WTC11 (cell line): ENCODE data around the gene USP10. TPM values are rescaled to one million over a fixed set of nuclear protein-coding genes. Genes with fewer than 3 reads are reported as not detected.
A peak's percentile ranks its signal among the peaks of the same experiment; 100 is the strongest.

Experiments used
- ATAC-seq: fragments of 200-7000 bp; cut with Tn5 transposase; 2 replicates; pipeline ENCODE4 v1.10.0; 2021; ENCODE audit warnings: mild to moderate bottlenecking, moderate library complexity
- CTCF ChIA-PET: fragments of 300-600 bp; sonication (Branson Sonifier 250); formaldehyde crosslinking; loops from one replicate; lab custom pipeline; 2021; ENCODE audit warnings: antibody characterized with exemption; lab: Charles Lee
- POLR2A ChIA-PET: fragments of 350-600 bp; sonication (Branson Sonifier 250); formaldehyde crosslinking; loops from one replicate; lab custom pipeline; 2021; ENCODE audit warnings: antibody characterized with exemption; lab: Charles Lee
- DNase-seq: peaks from one replicate; pipeline ENCODE4 v3.0.0; 2021; ENCODE audit warnings: low spot score
- H3K27ac Mint-ChIP-seq: 2 replicates; pipeline ENCODE4 v1.8.0; 2021; ENCODE audit warnings: mixed read lengths
- H3K27me3 Mint-ChIP-seq: 2 replicates; pipeline ENCODE4 v1.8.0; 2021; ENCODE audit warnings: low read depth, mild to moderate bottlenecking, moderate library complexity, mixed read lengths
- H3K36me3 Mint-ChIP-seq: 2 replicates; pipeline ENCODE4 v1.8.0; 2021; ENCODE audit warnings: mixed read lengths
- H3K4me1 Mint-ChIP-seq: 2 replicates; pipeline ENCODE4 v1.8.0; 2022; ENCODE audit warnings: mixed read lengths
- H3K4me3 Mint-ChIP-seq: 2 replicates; pipeline ENCODE4 v1.8.0; 2021; ENCODE audit warnings: mild to moderate bottlenecking, moderate library complexity, mixed read lengths
- H3K9me3 Mint-ChIP-seq: 2 replicates; pipeline ENCODE4 v1.8.0; 2021; ENCODE audit warnings: mixed read lengths
- FOXJ3 ChIP-seq: sonication (generic); formaldehyde crosslinking; IDR thresholded peaks from 2 replicates; pipeline ENCODE4 v1.9.0; 2021; ENCODE audit warnings: missing genetic modification reagents, mild to moderate bottlenecking, borderline replicate concordance
- FOXP1 ChIP-seq: sonication (generic); formaldehyde crosslinking; IDR thresholded peaks from 2 replicates; pipeline ENCODE4 v1.8.0; 2022; ENCODE audit warnings: missing genetic modification reagents, mild to moderate bottlenecking, moderate library complexity, borderline replicate concordance
- GTF2I ChIP-seq: fragments of 250-450 bp; sonication (Bioruptor Pico); conservative IDR thresholded peaks from 2 replicates; pipeline ENCODE4 v1.4.0; 2021; ENCODE audit warnings: mild to moderate bottlenecking
- JAZF1 ChIP-seq: fragments of 250-450 bp; sonication (Bioruptor Pico); IDR thresholded peaks from 2 replicates; pipeline ENCODE4 v1.9.0; 2021; ENCODE audit warnings: moderate library complexity, mild to moderate bottlenecking, inconsistent platforms
- JUN ChIP-seq: sonication (generic); formaldehyde crosslinking; IDR thresholded peaks from 2 replicates; pipeline ENCODE4 v1.8.0; 2023; ENCODE audit warnings: mild to moderate bottlenecking, missing genetic modification reagents
- MYBL2 ChIP-seq: sonication (generic); formaldehyde crosslinking; IDR thresholded peaks from 2 replicates; pipeline ENCODE4 v1.8.1; 2023; ENCODE audit warnings: mild to moderate bottlenecking, moderate library complexity, missing genetic modification reagents
- NR3C1 ChIP-seq: sonication (generic); formaldehyde crosslinking; conservative IDR thresholded peaks from 2 replicates; pipeline ENCODE4 v1.8.1; 2023; ENCODE audit warnings: low read depth, mild to moderate bottlenecking, missing genetic modification reagents
- RORB ChIP-seq: fragments of 250-450 bp; sonication (Bioruptor Pico); IDR thresholded peaks from 2 replicates; pipeline ENCODE4 v1.9.0; 2021; ENCODE audit warnings: mild to moderate bottlenecking
- SMAD3 ChIP-seq: sonication (generic); formaldehyde crosslinking; IDR thresholded peaks from 2 replicates; pipeline ENCODE4 v1.8.0; 2022; ENCODE audit warnings: missing genetic modification reagents, mild to moderate bottlenecking, borderline replicate concordance
- SOX15 ChIP-seq: fragments of 250-450 bp; sonication (Bioruptor Pico); IDR thresholded peaks from 2 replicates; pipeline ENCODE4 v1.9.0; 2021; ENCODE audit warnings: mild to moderate bottlenecking
- ZBTB21 ChIP-seq: sonication (generic); formaldehyde crosslinking; IDR thresholded peaks from 2 replicates; pipeline ENCODE4 v1.8.1; 2023; ENCODE audit warnings: mild to moderate bottlenecking, missing genetic modification reagents, borderline replicate concordance
- ZNF416 ChIP-seq: fragments of 250-450 bp; sonication (Bioruptor Pico); IDR thresholded peaks from 2 replicates; pipeline ENCODE4 v1.9.0; 2021; ENCODE audit warnings: mild to moderate bottlenecking, inconsistent platforms
- total RNA-seq: library from RNA; stranded (reverse); gene quantifications from 3 replicates; pipeline ENCODE4 v1.2.3, GENCODE V29; 2021
- TF ChIP-seq, protein P1 (sequence below): sonication (generic); formaldehyde crosslinking; IDR thresholded peaks from 2 replicates; pipeline ENCODE4 v1.8.1; 2022; ENCODE audit warnings: mild to moderate bottlenecking, moderate library complexity, missing genetic modification reagents
- TF ChIP-seq, protein P2 (sequence below): sonication (generic); formaldehyde crosslinking; IDR thresholded peaks from 2 replicates; pipeline ENCODE4 v1.8.0; 2023; ENCODE audit warnings: missing genetic modification reagents
- TF ChIP-seq, protein P3 (sequence below): sonication (generic); formaldehyde crosslinking; IDR thresholded peaks from 2 replicates; pipeline ENCODE4 v1.8.1; 2022; ENCODE audit warnings: mild to moderate bottlenecking, missing genetic modification reagents, moderate library complexity, borderline replicate concordance
- TF ChIP-seq, protein P4 (sequence below): fragments of 250-450 bp; sonication (Bioruptor Pico); IDR thresholded peaks from 2 replicates; pipeline ENCODE4 v1.9.0; 2021; ENCODE audit warnings: mild to moderate bottlenecking
- TF ChIP-seq, protein P5 (sequence below): sonication (generic); formaldehyde crosslinking; IDR thresholded peaks from 2 replicates; pipeline ENCODE4 v1.8.1; 2023; ENCODE audit warnings: mild to moderate bottlenecking, missing genetic modification reagents
- TF ChIP-seq, protein P6 (sequence below): fragments of 250-450 bp; sonication (Bioruptor Pico); IDR thresholded peaks from 2 replicates; pipeline ENCODE4 v1.9.0; 2021; ENCODE audit warnings: mild to moderate bottlenecking

Gene USP10
- total RNA-seq, 1 experiment from 2014 or later = 138 TPM

DNA sequence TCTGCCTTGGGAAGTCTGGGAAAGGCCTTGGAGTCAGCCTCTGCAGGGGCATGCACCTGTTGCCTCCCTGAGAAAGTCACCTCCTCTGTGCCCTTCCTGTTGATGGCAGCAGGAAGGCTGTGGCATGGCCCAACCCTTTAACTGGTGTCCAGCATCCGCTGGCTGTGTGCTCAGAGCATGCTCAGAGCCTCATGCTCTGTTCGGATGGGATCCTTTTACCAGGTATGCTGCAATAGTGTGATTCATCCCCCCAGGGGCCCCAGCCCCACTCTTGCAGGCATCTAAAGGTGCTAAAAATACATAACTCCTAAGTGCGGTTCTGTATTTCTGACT is 26.6 kb upstream of the USP10 start:
- ChIA-PET CTCF (interaction anchor here (0.6 to 3.9 kb wide), 20 partner anchors 9 to 321 kb away, joined by 3 to 61 read pairs (median 10); partner anchors contain the start of gene KLHL36), POLR2A (interaction anchor here (0.8 to 1.5 kb wide), 2 partner anchors 27 to 65 kb away, joined by 4 to 5 read pairs; no protein-coding TSS in a partner anchor)
- H3K36me3 Mint-ChIP-seq = no peaks in the 10 kb centered on the region
- no peak for TF ChIP-seq MYBL2
- TF ChIP-seq NR3C1 (CRISPR knock-in tag) = no peak
- TF ChIP-seq, protein P1, sequence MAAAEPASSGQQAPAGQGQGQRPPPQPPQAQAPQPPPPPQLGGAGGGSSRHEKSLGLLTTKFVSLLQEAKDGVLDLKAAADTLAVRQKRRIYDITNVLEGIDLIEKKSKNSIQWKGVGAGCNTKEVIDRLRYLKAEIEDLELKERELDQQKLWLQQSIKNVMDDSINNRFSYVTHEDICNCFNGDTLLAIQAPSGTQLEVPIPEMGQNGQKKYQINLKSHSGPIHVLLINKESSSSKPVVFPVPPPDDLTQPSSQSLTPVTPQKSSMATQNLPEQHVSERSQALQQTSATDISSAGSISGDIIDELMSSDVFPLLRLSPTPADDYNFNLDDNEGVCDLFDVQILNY (CRISPR knock-in tag) = no peak
- H3K27me3 Mint-ChIP-seq = no peaks in the 10 kb centered on the region
- ATAC-seq (no peak), DNase-seq (no peak)
- peaks cover 35% of the 10 kb centered on the region for H3K4me1 Mint-ChIP-seq
- no peak overlapping the region for H3K4me3 Mint-ChIP-seq
- no peaks in the 10 kb centered on the region for H3K9me3 Mint-ChIP-seq
- peak overlapping the region; percentile 63; the same call in 1 of the 2 replicates for H3K27ac Mint-ChIP-seq

DNA sequence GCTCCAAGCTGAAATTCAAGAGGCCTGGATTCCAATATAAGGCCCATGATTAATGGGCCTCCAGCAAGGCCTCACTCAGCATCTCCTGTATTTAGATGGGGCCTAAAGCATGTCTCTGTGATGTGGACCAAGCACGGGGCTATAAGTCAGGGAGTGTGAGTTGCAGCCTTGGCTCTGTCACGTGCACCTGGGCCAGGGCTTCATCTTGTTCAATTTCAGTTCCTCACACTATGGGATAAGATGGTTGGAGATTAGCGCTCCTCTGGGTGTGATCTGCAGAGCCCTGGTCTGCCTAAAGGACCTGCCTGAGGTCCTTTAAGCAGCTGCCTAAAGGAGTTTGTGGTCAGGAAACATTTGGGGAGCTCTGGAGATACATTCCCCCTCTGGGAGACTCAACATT is 26.2 kb upstream of the USP10 start:
- ATAC-seq (no peak), DNase-seq (no peak)
- H3K4me1 Mint-ChIP-seq = peaks cover 31% of the 10 kb centered on the region
- no peaks in the 10 kb centered on the region for H3K27me3 Mint-ChIP-seq
- CTCF ChIA-PET = interaction anchor here (0.6 to 3.9 kb wide), 15 partner anchors 8 to 299 kb away, joined by 3 to 61 read pairs (median 11); partner anchors contain the start of gene KLHL36
- no peaks in the 10 kb centered on the region for H3K9me3 Mint-ChIP-seq
- no peak overlapping the region for H3K27ac Mint-ChIP-seq
- POLR2A ChIA-PET = interaction anchor here (0.5 kb wide), 1 partner anchor 32 kb away, joined by 4 read pairs; no protein-coding TSS in a partner anchor
- H3K36me3 Mint-ChIP-seq = no peaks in the 10 kb centered on the region
- no peak for TF ChIP-seq ZBTB21 (CRISPR knock-in tag)
- H3K4me3 Mint-ChIP-seq = no peak overlapping the region

DNA sequence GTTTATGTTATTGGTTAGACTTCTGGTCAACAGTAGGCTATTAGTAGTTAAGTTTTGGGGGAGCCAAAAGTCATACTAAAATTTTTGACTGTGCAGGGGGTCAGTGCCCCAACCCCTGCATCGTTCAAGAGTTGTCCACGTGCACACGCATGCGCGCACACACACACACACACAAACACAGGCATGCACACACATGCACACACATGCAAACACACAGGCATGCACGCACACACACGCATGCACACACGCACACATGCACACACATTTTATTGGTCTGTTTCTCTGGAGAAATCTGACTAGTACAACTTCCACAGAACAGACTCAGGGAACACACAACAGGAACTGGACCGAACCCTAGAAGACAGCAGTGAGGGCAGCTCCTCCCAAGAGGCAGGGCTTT is 24.4 kb upstream of the USP10 start:
- Mint-ChIP-seq H3K4me1 (peaks cover 29% of the 10 kb centered on the region), H3K36me3 (no peaks in the 10 kb centered on the region), H3K27me3 (no peaks in the 10 kb centered on the region), H3K4me3 (no peak overlapping the region), H3K9me3 (no peaks in the 10 kb centered on the region), H3K27ac (no peak overlapping the region; the same call in 1 of the 2 replicates)
- ATAC-seq (no peak), DNase-seq (no peak)
- ChIA-PET CTCF (no interaction called here), POLR2A (no interaction called here)
- TF ChIP-seq SMAD3 (CRISPR knock-in tag) = no peak
- no peak for TF ChIP-seq RORB
- TF ChIP-seq ZNF416 (CRISPR knock-in tag) = no peak

DNA sequence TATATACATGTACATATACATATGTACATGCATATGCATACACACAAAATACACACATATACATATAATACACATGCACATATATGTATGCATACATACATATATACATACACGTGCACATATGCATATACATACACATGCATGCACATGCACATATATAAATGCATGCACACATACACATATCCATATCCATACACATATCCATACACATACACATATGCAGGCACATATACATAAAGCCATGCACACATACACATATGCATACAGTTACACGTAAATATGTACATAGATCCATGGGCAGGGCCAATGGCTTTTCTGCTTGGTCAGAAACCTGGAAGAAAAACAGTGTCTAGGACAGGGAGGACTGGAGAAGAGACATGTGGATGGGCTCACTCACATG is 23.9 kb upstream of the USP10 start:
- ChIA-PET POLR2A (no interaction called here), CTCF (interaction anchor here (1.0 kb wide), 1 partner anchor 9 kb away, joined by 3 read pairs; no protein-coding TSS in a partner anchor)
- Mint-ChIP-seq H3K27ac (no peak overlapping the region), H3K4me3 (no peak overlapping the region), H3K36me3 (no peaks in the 10 kb centered on the region), H3K9me3 (no peaks in the 10 kb centered on the region), H3K27me3 (no peaks in the 10 kb centered on the region)
- ATAC-seq = no peak
- DNase-seq = no peak
- TF ChIP-seq, protein P2, sequence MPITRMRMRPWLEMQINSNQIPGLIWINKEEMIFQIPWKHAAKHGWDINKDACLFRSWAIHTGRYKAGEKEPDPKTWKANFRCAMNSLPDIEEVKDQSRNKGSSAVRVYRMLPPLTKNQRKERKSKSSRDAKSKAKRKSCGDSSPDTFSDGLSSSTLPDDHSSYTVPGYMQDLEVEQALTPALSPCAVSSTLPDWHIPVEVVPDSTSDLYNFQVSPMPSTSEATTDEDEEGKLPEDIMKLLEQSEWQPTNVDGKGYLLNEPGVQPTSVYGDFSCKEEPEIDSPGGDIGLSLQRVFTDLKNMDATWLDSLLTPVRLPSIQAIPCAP = no peak
- TF ChIP-seq FOXP1 (CRISPR knock-in tag) (no peak), JAZF1 (no peak), ZBTB21 (CRISPR knock-in tag) (no peak), GTF2I (no peak), SOX15 (no peak), ZNF416 (CRISPR knock-in tag) (no peak), JUN (CRISPR knock-in tag) (no peak), FOXJ3 (CRISPR knock-in tag) (no peak), SMAD3 (CRISPR knock-in tag) (no peak)
- TF ChIP-seq, protein P3, sequence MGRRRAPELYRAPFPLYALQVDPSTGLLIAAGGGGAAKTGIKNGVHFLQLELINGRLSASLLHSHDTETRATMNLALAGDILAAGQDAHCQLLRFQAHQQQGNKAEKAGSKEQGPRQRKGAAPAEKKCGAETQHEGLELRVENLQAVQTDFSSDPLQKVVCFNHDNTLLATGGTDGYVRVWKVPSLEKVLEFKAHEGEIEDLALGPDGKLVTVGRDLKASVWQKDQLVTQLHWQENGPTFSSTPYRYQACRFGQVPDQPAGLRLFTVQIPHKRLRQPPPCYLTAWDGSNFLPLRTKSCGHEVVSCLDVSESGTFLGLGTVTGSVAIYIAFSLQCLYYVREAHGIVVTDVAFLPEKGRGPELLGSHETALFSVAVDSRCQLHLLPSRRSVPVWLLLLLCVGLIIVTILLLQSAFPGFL (CRISPR knock-in tag) = no peak
- TF ChIP-seq, protein P4, sequence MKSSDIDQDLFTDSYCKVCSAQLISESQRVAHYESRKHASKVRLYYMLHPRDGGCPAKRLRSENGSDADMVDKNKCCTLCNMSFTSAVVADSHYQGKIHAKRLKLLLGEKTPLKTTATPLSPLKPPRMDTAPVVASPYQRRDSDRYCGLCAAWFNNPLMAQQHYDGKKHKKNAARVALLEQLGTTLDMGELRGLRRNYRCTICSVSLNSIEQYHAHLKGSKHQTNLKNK (CRISPR knock-in tag) = no peak
- TF ChIP-seq, protein P5, sequence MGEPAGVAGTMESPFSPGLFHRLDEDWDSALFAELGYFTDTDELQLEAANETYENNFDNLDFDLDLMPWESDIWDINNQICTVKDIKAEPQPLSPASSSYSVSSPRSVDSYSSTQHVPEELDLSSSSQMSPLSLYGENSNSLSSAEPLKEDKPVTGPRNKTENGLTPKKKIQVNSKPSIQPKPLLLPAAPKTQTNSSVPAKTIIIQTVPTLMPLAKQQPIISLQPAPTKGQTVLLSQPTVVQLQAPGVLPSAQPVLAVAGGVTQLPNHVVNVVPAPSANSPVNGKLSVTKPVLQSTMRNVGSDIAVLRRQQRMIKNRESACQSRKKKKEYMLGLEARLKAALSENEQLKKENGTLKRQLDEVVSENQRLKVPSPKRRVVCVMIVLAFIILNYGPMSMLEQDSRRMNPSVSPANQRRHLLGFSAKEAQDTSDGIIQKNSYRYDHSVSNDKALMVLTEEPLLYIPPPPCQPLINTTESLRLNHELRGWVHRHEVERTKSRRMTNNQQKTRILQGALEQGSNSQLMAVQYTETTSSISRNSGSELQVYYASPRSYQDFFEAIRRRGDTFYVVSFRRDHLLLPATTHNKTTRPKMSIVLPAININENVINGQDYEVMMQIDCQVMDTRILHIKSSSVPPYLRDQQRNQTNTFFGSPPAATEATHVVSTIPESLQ (CRISPR knock-in tag) = no peak
- TF ChIP-seq, protein P6, sequence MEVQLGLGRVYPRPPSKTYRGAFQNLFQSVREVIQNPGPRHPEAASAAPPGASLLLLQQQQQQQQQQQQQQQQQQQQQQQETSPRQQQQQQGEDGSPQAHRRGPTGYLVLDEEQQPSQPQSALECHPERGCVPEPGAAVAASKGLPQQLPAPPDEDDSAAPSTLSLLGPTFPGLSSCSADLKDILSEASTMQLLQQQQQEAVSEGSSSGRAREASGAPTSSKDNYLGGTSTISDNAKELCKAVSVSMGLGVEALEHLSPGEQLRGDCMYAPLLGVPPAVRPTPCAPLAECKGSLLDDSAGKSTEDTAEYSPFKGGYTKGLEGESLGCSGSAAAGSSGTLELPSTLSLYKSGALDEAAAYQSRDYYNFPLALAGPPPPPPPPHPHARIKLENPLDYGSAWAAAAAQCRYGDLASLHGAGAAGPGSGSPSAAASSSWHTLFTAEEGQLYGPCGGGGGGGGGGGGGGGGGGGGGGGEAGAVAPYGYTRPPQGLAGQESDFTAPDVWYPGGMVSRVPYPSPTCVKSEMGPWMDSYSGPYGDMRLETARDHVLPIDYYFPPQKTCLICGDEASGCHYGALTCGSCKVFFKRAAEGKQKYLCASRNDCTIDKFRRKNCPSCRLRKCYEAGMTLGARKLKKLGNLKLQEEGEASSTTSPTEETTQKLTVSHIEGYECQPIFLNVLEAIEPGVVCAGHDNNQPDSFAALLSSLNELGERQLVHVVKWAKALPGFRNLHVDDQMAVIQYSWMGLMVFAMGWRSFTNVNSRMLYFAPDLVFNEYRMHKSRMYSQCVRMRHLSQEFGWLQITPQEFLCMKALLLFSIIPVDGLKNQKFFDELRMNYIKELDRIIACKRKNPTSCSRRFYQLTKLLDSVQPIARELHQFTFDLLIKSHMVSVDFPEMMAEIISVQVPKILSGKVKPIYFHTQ = no peak
- TF ChIP-seq, all 79 proteins: peak for 0
- peaks cover 29% of the 10 kb centered on the region for H3K4me1 Mint-ChIP-seq
